ENCODE results near the gene CHTF8.

Gene CHTF8

DNA sequence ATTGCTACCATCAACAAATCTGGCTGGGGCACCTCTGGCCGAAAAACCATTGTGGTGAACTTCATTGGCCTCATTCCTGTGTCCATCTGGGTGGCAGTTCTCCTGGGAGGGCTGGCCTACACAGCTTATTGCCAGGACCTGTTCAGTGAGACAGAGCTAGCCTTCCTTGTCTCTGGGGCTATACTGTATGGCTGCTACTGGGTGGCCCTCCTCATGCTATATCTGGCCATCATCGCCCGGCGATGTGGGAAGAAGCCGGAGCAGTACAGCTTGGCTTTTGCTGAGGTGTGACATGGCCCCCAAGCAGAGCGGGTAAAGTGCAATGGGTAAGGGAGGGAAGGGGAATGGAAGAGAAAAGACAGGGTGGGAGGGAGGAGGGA is 17.4 kb downstream of the CHTF8 start:
- in situ Hi-C loops (cut with MboI; ENCODE audit: low sequenced_read_pairs) = loop anchor here (10.0 to 25.0 kb wide), 2 partner anchors 210 to 578 kb away; partner anchors contain the start of gene ZFP90

DNA sequence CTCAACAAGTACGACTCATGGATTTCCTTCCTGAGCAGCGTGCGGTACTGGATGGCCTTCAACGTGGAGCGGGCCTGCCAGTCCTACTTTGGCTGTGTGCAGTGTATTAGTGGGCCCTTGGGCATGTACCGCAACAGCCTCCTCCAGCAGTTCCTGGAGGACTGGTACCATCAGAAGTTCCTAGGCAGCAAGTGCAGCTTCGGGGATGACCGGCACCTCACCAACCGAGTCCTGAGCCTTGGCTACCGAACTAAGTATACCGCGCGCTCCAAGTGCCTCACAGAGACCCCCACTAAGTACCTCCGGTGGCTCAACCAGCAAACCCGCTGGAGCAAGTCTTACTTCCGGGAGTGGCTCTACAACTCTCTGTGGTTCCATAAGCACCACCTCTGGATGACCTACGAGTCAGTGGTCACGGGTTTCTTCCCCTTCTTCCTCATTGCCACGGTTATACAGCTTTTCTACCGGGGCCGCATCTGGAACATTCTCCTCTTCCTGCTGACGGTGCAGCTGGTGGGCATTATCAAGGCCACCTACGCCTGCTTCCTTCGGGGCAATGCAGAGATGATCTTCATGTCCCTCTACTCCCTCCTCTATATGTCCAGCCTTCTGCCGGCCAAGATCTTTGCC is 17.9 kb downstream of the CHTF8 start:
- in situ Hi-C loops (cut with MboI; ENCODE audit: low sequenced_read_pairs) = loop anchor here (10.0 to 25.0 kb wide), 2 partner anchors 210 to 577 kb away; partner anchors contain the start of gene ZFP90

DNA sequence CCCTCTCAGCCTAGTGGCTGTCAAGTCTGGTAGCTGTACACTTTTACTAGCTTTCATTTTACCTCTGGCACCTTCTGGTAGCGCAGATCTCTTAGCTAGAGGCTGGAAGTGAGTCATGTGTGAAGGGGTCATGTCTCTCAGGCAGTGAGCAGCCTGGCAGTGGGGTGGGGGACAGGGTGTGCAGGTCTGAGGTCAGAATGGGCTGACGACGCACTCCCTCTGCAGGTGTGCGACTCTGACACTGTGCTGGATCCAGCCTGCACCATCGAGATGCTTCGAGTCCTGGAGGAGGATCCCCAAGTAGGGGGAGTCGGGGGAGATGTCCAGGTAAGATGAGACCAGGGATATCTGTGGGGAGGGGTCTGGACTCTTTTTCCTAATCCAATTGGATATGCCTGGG is 19.2 kb downstream of the CHTF8 start:
- in situ Hi-C loops (cut with MboI; ENCODE audit: low sequenced_read_pairs) = loop anchor here (10.0 to 25.0 kb wide), 2 partner anchors 208 to 576 kb away; partner anchors contain the start of gene ZFP90

DNA sequence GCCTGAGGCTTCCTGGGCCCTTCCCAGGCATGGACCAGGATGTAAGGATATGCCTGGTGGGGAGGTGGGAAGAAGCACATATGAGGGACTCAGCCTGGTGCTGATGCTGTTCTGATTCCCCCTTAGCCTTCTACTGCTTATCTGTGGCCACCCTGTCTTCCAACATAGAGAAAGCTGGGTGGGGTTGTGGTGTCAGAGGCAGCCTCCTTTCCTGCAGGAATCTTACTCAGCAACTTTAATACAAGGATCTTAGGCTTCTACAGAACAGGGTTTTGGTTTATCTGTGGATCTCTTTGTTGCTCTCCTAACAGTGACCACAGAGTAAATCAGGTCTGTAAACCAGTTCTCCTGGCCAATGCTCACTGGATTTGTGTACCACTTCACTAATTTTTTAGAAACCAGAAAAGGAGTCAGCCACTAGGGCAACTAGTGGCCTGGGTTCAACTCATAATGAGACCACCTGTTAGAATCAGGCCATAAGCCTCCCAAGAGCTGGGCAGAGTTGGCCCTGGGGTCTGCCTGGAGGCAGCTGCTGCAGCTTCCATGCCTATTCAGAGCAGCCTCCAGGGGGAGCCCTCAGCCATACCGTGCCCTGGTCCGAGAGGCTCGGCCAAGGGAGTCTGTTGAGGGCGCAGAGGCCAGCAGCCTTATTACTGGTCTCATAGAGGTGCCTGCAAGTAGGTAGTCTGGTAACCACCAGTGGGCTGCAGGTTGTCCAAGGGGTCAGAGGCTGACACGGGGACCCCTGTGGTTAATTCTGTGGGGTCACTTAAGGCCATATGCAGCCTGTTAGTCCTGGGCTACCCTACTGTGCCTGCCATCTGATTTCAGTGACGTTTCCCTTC is 19.9 kb downstream of the CHTF8 start:
- in situ Hi-C loops (cut with MboI; ENCODE audit: low sequenced_read_pairs) = loop anchor here (10.0 to 25.0 kb wide), 2 partner anchors 208 to 575 kb away; partner anchors contain the start of gene ZFP90

DNA sequence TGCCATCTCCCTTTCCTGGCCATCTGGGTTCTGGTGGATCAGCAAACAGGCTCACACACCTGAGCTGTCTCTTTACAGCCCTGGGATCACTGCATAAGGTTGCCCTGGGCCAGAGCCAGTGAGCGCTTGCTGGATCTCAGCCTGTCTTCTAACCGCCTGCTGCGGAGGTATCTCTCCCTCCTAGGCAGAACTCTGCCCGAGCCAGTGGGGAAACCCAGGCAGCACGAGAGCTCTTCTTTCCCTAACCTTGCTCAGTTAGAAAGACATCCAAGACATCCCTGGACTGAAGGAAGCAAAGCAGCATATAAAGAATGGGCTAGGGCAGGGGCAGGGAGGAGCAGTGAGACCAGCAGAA is 20.5 kb downstream of the CHTF8 start:
- in situ Hi-C loops (cut with MboI; ENCODE audit: low sequenced_read_pairs) = loop anchor here (10.0 to 25.0 kb wide), 2 partner anchors 207 to 575 kb away; partner anchors contain the start of gene ZFP90

DNA sequence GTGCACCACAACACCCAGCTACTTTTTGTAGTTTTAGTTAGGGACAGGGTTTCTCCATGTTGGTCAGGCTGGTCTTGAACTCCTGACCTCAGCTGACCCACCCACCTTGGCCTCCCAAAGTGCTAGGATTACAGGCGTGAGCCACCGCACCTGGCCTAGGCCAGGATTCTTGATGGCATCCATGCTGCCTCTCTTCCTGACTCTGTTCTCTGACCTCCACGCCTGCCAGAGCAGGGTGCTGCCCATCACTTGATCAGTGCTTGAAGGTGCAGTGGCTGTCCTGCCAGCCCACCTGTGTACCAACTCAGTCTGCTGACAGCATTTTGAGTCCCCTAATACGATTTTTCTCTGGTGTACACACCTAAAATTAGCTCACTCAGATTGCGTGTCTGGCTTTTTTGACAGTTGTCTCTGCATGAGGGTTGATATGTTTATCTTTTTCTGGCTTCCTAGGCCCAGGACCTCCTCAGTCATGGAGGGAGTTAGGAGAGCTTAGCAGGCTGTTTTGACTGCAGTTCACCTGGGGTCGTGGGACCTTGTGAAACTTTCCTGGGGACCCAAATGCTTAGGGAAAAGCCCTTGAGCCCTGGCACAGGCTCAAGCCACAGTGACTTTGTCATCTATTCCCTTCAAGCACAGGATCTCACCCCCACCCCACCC is 21.0 kb downstream of the CHTF8 start:
- in situ Hi-C loops (cut with MboI; ENCODE audit: low sequenced_read_pairs) = loop anchor here (10.0 to 25.0 kb wide), 2 partner anchors 207 to 574 kb away; partner anchors contain the start of gene ZFP90

DNA sequence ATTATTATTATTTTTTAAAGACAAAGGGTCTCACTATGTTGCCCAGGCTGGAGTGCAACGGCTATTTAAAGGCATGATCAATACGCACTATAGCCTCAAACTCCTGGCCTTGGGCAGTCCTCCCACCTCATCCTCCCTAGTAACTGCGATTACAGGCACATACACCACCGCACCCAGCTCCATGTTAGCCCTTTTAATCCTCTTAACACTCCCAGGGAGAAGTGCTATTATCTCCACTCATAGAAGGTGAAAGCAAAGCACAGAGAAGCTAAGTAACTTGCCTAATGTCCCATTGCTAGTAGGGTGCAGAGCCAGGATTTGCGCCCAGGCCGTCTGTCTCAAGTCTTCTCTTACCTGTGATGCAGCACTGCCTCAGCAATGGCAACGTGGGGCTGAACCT is 22.0 kb downstream of the CHTF8 start:
- in situ Hi-C loops (cut with MboI; ENCODE audit: low sequenced_read_pairs) = loop anchor here (10.0 to 25.0 kb wide), 2 partner anchors 206 to 573 kb away; partner anchors contain the start of gene ZFP90

DNA sequence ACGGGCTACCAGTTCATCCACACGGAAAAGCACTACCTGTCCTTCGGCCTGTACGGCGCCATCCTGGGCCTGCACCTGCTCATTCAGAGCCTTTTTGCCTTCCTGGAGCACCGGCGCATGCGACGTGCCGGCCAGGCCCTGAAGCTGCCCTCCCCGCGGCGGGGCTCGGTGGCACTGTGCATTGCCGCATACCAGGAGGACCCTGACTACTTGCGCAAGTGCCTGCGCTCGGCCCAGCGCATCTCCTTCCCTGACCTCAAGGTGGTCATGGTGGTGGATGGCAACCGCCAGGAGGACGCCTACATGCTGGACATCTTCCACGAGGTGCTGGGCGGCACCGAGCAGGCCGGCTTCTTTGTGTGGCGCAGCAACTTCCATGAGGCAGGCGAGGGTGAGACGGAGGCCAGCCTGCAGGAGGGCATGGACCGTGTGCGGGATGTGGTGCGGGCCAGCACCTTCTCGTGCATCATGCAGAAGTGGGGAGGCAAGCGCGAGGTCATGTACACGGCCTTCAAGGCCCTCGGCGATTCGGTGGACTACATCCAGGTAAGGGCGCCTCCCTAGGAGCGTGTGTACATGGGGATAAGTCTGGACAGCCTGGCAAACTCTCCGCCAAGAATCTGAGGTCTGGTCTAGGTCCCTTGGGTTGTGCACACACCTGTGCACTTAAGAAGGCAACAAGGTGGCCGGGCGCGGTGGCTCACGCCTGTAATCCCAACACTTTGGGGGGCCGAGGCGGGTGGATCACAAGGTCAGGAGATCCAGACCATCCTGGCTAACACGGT is 22.7 kb downstream of the CHTF8 start:
- in situ Hi-C loops (cut with MboI; ENCODE audit: low sequenced_read_pairs) = loop anchor here (10.0 to 25.0 kb wide), 2 partner anchors 205 to 572 kb away; partner anchors contain the start of gene ZFP90

DNA sequence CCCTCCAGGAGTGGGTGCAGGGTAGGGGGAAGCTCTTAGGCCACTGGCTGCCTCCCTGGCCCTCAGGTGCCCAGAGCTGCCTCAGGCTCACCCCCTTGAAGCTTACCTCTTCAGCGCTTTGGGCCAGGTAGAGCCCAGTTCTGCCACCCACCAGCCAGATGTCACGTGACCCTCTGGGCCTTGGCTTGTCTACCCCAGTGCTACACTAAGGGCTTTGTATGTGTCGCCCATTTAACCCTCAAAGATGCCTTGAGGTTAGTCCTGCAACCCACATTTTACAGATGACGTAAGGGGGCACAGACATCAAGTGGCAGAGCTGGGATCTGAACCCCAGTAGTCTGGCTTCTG is 23.5 kb downstream of the CHTF8 start:
- in situ Hi-C loops (cut with MboI; ENCODE audit: low sequenced_read_pairs) = loop anchor here (25.0 kb wide), 1 partner anchor 572 kb away; the partner anchor contains the start of gene ZFP90

DNA sequence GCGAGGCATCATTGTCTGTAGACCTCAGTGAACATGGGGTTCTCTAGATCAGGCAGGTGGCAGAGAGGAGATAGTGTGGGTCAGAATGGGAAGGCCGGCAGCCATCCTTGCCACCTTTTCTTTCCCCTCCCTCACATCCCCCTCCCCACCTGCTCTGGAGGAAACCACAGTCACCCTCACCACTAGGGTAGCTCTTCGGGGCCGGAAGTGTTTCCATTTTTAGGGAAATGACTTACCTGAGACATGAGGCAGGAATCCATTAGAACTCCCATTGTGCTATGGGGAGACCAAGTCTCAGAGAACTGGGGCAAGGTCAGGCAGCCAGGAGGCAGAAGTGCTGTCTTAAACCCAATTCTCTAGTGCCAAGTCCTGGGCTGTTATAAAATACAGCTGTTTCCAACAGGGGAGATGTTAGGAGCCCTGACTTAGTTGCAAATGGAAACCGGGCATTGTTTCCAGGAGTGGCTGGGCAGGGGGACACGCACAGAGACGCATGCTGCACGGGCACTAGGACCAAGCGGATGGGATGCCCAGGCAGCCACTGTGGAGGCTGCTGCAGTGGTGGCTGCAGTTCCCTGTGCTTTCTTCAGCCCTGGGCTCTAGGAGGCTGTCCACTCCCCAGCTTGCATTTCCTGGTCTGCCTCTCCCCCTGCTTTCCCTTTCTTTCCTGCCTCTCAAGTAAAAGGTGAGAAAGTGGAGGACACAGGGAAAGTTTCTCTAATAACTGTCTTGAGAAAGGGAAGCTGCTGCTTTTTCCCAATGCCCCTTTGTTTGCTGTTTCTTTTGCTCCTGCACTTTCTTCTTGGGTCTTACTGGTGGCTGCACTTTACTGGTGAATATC is 24.1 kb downstream of the CHTF8 start:
- in situ Hi-C loops (cut with MboI; ENCODE audit: low sequenced_read_pairs) = loop anchor here (25.0 kb wide), 1 partner anchor 571 kb away; the partner anchor contains the start of gene ZFP90

DNA sequence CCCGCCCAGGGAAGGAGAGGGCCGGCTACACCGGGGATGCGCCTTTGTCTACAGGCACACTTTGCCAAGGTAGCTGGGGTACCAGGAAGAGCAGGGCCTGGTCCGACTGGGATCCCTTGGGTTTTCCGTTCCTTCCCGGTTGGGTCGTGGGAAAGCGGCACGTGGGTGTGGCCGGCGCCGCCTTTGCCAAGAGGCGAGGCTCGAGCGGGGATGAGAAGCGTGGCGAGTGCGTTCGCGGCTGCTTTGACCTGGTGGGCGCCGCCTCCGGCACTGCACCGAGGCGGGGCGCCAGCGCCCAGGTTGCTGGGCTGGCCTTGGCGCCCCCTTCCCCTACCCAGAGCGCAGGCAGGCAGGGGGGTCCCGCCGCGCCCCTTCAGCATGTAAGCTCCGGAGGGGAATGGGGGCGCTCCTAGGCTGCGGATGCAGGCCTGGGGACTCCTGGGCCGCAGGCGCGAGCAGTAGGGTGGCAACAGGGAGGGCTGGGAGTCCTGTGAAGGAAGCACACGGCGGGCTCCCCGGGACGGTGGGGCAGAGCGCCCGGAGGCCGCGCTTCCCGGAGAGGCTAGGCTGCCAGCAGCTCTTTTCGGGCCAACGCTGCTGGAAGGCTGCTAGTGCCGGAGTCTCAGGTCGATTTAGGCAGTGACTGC is 24.9 kb downstream of the CHTF8 start:
- in situ Hi-C loops (cut with MboI; ENCODE audit: low sequenced_read_pairs) = loop anchor here (25.0 kb wide), 1 partner anchor 570 kb away; the partner anchor contains the start of gene ZFP90

DNA sequence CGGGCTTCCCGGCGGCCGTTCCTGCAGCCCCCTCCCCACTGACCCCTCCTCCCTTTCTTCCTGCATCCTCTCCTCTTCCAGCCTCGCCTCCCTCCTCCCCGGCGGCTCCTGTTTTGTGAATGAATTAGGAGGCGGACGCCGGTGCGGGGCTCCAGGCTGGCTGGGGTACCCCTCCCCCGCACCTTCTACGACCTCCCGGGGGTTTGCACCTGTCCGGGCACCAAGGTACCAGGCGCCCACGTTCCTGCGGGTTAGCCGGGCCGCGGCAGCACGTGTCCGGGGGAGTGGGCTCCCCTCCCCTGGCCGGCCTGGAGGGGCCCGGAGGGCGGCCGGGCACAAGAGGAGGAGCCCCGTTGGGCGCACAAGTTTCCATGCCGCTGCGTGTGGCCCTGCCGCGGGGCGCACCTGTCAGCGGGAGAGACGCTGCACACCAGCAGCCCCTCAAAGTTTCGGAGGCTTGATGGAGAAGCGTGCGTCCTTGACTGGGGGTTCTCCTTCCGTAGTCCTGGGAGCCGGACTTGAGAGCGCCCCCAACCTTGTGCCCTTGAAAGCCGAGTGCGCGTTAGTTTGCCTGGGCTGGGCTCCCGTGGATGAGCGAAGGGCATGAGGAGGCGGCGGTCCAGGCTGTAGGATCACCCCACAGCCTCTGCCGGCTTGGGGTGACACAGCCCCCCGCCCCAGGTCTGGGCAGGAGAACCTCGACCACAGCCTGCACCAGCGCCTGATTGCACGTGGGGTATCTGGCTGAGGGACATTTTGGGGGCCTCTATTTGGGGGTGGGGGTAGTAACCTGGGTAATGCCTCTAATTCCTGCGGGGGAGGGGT is 25.7 kb downstream of the CHTF8 start:
- in situ Hi-C loops (cut with MboI; ENCODE audit: low sequenced_read_pairs) = loop anchor here (25.0 kb wide), 1 partner anchor 569 kb away; the partner anchor contains the start of gene ZFP90

DNA sequence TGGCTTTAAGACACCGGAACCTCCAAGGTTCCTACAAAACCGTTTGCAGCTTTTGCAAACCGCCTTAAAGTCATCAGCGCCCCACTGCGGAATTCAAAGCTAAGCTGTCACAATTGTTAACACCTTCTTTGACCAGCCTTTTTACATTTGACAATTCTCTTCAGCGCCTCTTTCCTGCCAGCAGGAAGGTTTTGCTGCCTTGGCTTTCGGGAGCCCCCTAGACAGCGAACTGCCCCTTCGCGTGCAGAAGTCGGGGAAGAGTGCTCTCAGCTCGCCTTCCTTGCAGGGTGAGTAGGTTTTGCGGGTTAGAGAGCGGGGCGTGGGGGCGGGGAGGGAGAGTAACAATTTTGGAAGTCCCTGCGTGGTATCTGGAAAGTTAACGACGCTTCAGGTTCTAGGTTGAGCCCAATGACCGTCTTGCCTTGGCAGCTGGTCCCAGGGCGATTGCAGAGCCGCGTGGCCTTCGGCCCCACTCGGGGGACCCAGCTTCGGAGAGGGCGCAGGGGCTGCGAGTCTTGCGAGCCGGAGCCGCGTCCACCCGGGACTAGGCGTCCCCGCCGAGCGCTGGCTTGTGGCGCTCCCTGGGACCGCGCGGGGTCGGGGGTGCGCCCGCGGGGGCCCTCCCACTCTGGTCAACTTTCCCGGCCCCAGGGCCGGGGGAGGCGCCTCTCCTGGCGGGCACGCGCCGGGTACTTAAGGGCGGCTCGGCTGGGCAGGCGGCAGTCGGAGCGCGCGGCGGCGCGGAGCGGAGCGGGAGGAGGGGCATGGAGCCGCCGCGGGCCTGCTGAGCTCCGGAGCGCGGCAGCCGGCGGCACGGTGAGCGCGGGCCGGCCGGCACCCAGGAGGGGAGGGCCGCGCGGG is 26.7 kb downstream of the CHTF8 start, which contains the start of gene HAS3:
Gene HAS3 (plus strand): TSS at position 153 of the 861 bp plus-strand sequence. CDS start 3,743 bp downstream, outside the sequence.
- in situ Hi-C loops (cut with MboI; ENCODE audit: low sequenced_read_pairs) = loop anchor here (25.0 kb wide), 1 partner anchor 568 kb away; the partner anchor contains the start of gene ZFP90

DNA sequence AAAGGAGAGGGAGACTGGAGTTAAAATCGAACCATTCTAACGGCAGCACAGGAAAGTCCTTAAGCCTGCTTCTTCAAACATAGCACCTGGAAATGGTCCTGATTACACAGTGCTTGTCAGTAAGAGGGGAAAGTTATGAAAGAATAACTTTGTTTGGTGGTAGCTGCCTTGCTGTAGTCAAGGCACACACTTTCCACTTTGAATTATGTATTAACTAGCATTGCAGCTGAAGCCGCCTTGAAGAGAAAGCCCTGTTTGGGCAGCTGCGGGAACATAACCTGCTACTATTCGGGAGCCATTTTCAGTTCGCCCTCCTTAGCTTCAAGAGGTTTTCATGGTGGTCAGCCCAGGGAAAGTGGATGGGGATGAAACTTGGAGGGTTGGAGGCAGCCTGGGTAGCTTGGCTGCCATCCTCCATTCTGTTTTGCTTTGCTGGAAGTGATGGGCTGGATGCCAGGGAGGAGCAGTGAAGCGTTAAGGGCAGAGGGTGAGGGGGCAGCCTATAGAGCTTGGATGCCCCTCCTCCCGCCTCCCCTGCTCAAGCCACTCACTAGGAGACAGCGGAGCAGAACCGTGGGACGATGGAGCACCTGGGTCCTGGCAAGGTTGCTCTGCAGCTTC is 32.2 kb downstream of the CHTF8 start:
- in situ Hi-C loops (cut with MboI; ENCODE audit: low sequenced_read_pairs) = loop anchor here (25.0 kb wide), 1 partner anchor 563 kb away; the partner anchor contains the start of gene ZFP90

DNA sequence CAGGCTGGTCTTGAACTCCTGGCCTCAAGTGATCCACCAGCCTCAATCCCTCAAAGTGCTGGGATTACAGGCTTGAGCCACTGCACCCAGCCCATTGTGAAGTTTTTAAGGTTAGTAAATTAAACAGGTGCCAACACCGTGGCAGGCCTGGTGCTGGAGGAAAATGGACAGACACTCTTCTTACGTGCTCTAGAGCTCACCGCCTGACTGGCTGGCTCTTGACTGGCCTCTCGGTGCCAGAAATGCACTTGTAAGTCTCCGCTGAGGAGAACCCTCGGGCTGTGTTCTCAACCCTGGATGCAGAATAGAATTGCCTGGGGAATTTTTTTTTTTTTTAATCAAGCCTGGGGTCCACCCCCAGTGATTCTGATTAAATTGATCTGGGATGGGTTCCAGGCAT is 37.2 kb downstream of the CHTF8 start:
- in situ Hi-C loops (cut with MboI; ENCODE audit: low sequenced_read_pairs) = no loop called here

DNA sequence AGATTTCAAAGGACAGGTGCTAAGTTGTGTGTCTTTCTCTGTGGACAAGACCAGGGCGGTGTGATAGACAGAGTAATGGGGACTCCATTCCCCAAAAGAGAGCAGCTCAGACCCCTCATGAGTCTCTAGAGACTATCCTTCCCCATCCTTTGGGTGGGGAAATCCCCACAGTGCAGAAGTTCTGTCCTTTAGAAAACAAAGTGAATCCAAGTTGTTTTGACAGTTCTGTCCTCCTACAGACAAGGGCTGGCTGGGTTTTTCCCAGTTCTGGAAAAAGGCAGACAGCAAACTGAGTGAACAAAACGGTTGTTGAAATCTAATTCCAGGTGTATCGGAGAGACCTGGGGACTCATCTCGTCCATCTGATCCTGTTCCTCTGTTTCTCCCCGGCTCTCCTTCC is 37.9 kb downstream of the CHTF8 start:
- in situ Hi-C loops (cut with MboI; ENCODE audit: low sequenced_read_pairs) = no loop called here
